Endothelial cell of umbilical vein (primary cell): ENCODE data around the gene ARMC3. TPM values are rescaled to one million over a fixed set of nuclear protein-coding genes. Genes with fewer than 3 reads are reported as not detected.

ENCODE experiments used
- BruUV-seq: library from RNA; stranded (reverse); fragments of 400-500 nt; replicated peaks from 2 replicates; lab custom pipeline; 2021; lab: Mats Ljungman, UMichigan
- CTCF ChIA-PET: fragments of 300-600, 350-600 bp; sonication (Branson Sonifier 250); formaldehyde crosslinking; loops from one replicate; lab custom pipeline; 2021; ENCODE audit warnings: antibody characterized with exemption, inconsistent platforms; lab: Charles Lee
- POLR2A ChIA-PET: fragments of 300-600, 350-600 bp; sonication (Branson Sonifier 250); formaldehyde crosslinking; loops from one replicate; lab custom pipeline; 2021; ENCODE audit warnings: antibody characterized with exemption, inconsistent platforms; lab: Charles Lee
- DNase-seq: peaks from one replicate; pipeline ENCODE4 v3.0.0-alpha.2; 2011; ENCODE audit warnings: low read depth, low spot score
- FAIRE-seq: peaks from 2 replicates; lab custom pipeline; 2011; peaks lifted over from hg19 to GRCh38; lab: Jason Lieb, UNC
- H2AFZ ChIP-seq: 2 replicates; pipeline ENCODE4 v1.6.0; 2012; ENCODE audit warnings: low read depth, low read length, control low read depth, inconsistent platforms
- H3K27ac ChIP-seq: 2 replicates; pipeline ENCODE4 v1.5.1; 2011; ENCODE audit warnings: low read depth, mild to moderate bottlenecking, control low read depth, low read length, moderate library complexity; ENCODE audit not compliant: insufficient read depth
- H3K27me3 ChIP-seq, 2 experiments: 2 replicates each; pipeline versions ENCODE4 v1.6.0 to v1.6.1; 2011; ENCODE audit warnings: low read length in 2 of 2, mixed read lengths in 1 of 2; ENCODE audit not compliant: control insufficient read depth in 2 of 2, insufficient read depth in 2 of 2
- H3K36me3 ChIP-seq, 2 experiments: 2 replicates in 1 of 2; 3 replicates in 1 of 2; pipeline ENCODE4 v1.5.1; 2011; ENCODE audit warnings: low read length in 2 of 2, mild to moderate bottlenecking in 1 of 2, moderate library complexity in 1 of 2; ENCODE audit not compliant: control insufficient read depth in 2 of 2, insufficient read depth in 2 of 2; ENCODE audit errors: extremely low read depth in 1 of 2
- H3K4me1 ChIP-seq: 3 replicates; pipeline ENCODE4 v1.5.1; 2011; ENCODE audit warnings: mild to moderate bottlenecking, low read length; ENCODE audit not compliant: control insufficient read depth, insufficient read depth; ENCODE audit errors: extremely low read depth
- H3K4me2 ChIP-seq: 2 replicates; pipeline ENCODE4 v1.6.1; 2011; ENCODE audit warnings: low read length, control low read depth, mixed read lengths; ENCODE audit not compliant: insufficient read depth
- H3K4me3 ChIP-seq, 3 experiments: fragments of 200-600 bp in 1 of 3; sonication (generic), shearing (Covaris generic) in 1 of 3; replicated peaks in 1 of 3; 2 replicates each; pipeline ENCODE4 v1.5.1; 2011 to 2016; ENCODE audit warnings: control low read depth in 3 of 3, low read length in 3 of 3, mild to moderate bottlenecking in 2 of 3, inconsistent platforms in 1 of 3, low read depth in 1 of 3, moderate library complexity in 1 of 3; ENCODE audit not compliant: insufficient read depth in 1 of 3
- H3K79me2 ChIP-seq: 2 replicates; pipeline ENCODE4 v1.6.0; 2012; ENCODE audit warnings: low read length, inconsistent platforms; ENCODE audit not compliant: control insufficient read depth, insufficient read depth
- H3K9ac ChIP-seq: replicated peaks from 2 replicates; pipeline ENCODE3; 2011; ENCODE audit warnings: low read length, control low read depth; ENCODE audit not compliant: insufficient read depth; ENCODE audit errors: extremely low read depth
- H3K9me1 ChIP-seq: replicated peaks from 3 replicates; pipeline ENCODE4 v1.6.0; 2011; ENCODE audit warnings: mild to moderate bottlenecking, low read length; ENCODE audit not compliant: control insufficient read depth, insufficient read depth; ENCODE audit errors: extremely low read depth
- H3K9me3 ChIP-seq: replicated peaks from 2 replicates; pipeline ENCODE4 v1.5.1; 2012; ENCODE audit warnings: low read length, inconsistent platforms; ENCODE audit not compliant: control insufficient read depth, insufficient read depth
- H4K20me1 ChIP-seq: replicated peaks from 2 replicates; pipeline ENCODE3; 2011; ENCODE audit warnings: mild to moderate bottlenecking, low read length; ENCODE audit not compliant: control insufficient read depth, insufficient read depth; ENCODE audit errors: extremely low read depth
- EZH2 ChIP-seq: IDR thresholded peaks from 2 replicates; pipeline ENCODE4 v1.6.1; 2012; ENCODE audit warnings: borderline replicate concordance, low read depth, mild to moderate bottlenecking, moderate library complexity, low read length, inconsistent platforms; ENCODE audit not compliant: severe bottlenecking
- FOS ChIP-seq: IDR thresholded peaks from 2 replicates; pipeline ENCODE4 v1.6.1; 2011; ENCODE audit warnings: mild to moderate bottlenecking, low read length, moderate library complexity, borderline replicate concordance; ENCODE audit not compliant: insufficient read depth
- GATA2 ChIP-seq: IDR thresholded peaks from 2 replicates; pipeline ENCODE4 v1.7.0; 2011; ENCODE audit warnings: low read depth, mild to moderate bottlenecking, moderate library complexity, mixed read lengths, low read length; ENCODE audit not compliant: insufficient read length, insufficient read depth
- JUN ChIP-seq: IDR thresholded peaks from 2 replicates; pipeline ENCODE4 v1.6.1; 2011; ENCODE audit warnings: borderline replicate concordance, low read depth; ENCODE audit not compliant: insufficient read length, insufficient read depth
- MYC ChIP-seq: IDR thresholded peaks from one replicate; pipeline ENCODE4 v1.6.1; 2011; ENCODE audit warnings: mild to moderate bottlenecking, low read depth, low read length
- POLR2A ChIP-seq: IDR thresholded peaks from 2 replicates; pipeline ENCODE4 v1.6.1; 2012; ENCODE audit warnings: low read depth, mild to moderate bottlenecking, control low read depth, low read length
- dilution Hi-C: fragments of 300-500 bp; cut with MboI; formaldehyde crosslinking; loops from one replicate; pipeline ENCODE4 v1.15.0; 2019; ENCODE audit warnings: low sequenced_read_pairs; ENCODE audit not compliant: extremely low pct_ligation_motif_present
- intact Hi-C: fragments of 100-400 bp; cut with micrococcal nuclease; formaldehyde crosslinking; loops from one replicate; pipeline ENCODE4 v1.10.0; 2022
- polyA plus RNA-seq, 4 experiments: library from polyadenylated mRNA; depleted of rRNA in 3 of 4; stranded (reverse) in 3 of 4; unstranded in 1 of 4; fragments of >200 nt; gene quantifications; 2 replicates each; pipeline versions ENCODE4 v1.2.1 to v1.2.3, GENCODE V29; 2011 to 2012; ENCODE audit warnings: missing spikeins in 1 of 4
- total RNA-seq: library from RNA; stranded (reverse); gene quantifications from 2 replicates; pipeline ENCODE4 v1.2.3, GENCODE V29; 2021
- TF ChIP-seq, protein P1 (sequence below): IDR thresholded peaks from 2 replicates; pipeline ENCODE4 v1.6.1; 2011; ENCODE audit not compliant: insufficient read depth, insufficient read length
- TF ChIP-seq, protein P2 (sequence below), 2 donors: IDR thresholded peaks; 1 replicate in 1 of 2; 2 replicates in 1 of 2; pipeline ENCODE4 v1.5.1; 2011; ENCODE audit warnings: low read length in 2 of 2, mild to moderate bottlenecking in 2 of 2, moderate library complexity in 2 of 2, control low read depth in 1 of 2, inconsistent platforms in 1 of 2, low read depth in 1 of 2; ENCODE audit not compliant: insufficient read depth in 1 of 2; ENCODE audit errors: extremely low read depth in 1 of 2

The ARMC3 gene
- total and polyA plus RNA-seq, 2 donors (not counting 3 experiments of a cell fraction or from before 2014, with no cell fraction given), result not detected

DNA sequence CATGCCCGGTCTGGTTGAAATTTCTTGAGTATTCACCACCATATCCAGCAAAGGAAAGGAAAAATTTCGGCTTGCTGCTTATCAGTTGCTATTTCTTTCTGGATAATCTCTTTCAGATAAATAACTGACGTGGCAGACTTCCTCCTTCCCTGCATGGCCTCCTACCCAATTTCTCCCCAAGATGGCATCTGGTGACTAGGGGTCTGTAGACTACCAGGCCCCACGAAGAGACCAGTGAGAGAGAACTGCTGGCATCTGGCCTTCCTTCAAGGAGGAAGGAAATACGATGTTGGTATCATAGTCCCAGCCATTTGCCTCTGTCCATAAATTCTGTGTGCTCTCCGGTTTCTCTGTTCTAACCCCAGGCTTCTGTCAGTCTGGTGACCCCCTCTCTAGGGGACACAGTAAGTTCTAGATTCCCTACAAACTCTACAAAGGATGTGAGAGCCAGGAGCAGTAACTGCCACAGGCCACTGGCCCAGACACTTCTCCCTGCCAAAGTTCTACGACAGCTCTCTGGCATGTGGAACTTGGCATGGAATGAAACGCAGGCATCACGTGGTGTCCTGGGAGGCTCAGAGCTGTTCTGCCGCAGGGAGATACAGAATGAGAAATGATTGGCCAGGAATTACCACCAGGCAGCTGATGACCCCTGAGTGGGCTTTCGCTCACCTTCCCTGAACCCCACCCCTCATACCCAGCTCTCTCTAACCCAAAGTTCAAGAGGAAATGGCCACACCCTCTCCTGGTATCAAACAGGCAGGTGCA is 137.5 kb downstream of the ARMC3 start:
- ChIA-PET POLR2A (no interaction called here), CTCF (interaction anchor here (1.2 to 1.6 kb wide), 2 partner anchors 491 to 1071 kb away, joined by 3 read pairs; no protein-coding TSS in a partner anchor)
- TF ChIP-seq POLR2A (no peak), GATA2 (no peak), JUN (no peak), EZH2 (no peak), FOS (no peak), MYC (no peak)
- TF ChIP-seq, protein P1, sequence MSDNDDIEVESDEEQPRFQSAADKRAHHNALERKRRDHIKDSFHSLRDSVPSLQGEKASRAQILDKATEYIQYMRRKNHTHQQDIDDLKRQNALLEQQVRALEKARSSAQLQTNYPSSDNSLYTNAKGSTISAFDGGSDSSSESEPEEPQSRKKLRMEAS, result no peak
- TF ChIP-seq, protein P2, sequence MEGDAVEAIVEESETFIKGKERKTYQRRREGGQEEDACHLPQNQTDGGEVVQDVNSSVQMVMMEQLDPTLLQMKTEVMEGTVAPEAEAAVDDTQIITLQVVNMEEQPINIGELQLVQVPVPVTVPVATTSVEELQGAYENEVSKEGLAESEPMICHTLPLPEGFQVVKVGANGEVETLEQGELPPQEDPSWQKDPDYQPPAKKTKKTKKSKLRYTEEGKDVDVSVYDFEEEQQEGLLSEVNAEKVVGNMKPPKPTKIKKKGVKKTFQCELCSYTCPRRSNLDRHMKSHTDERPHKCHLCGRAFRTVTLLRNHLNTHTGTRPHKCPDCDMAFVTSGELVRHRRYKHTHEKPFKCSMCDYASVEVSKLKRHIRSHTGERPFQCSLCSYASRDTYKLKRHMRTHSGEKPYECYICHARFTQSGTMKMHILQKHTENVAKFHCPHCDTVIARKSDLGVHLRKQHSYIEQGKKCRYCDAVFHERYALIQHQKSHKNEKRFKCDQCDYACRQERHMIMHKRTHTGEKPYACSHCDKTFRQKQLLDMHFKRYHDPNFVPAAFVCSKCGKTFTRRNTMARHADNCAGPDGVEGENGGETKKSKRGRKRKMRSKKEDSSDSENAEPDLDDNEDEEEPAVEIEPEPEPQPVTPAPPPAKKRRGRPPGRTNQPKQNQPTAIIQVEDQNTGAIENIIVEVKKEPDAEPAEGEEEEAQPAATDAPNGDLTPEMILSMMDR (IDR thresholded peaks at IDR 0.05; ENCODE audit: extremely low read depth in 1 of 2, insufficient read depth in 1 of 2, low read depth in 1 of 2, low read length in 2 of 2), result no peak
- no peak overlapping the region for H3K27ac ChIP-seq
- no peaks in the 10 kb centered on the region for H4K20me1 ChIP-seq
- no peak overlapping the region for H3K4me3 ChIP-seq
- FAIRE-seq (no peak), DNase-seq (peak; percentile 6)
- no peaks in the 10 kb centered on the region for H3K79me2 ChIP-seq
- no peak overlapping the region for H3K9ac ChIP-seq
- BruUV-seq, result no TSS peak
- H3K27me3 ChIP-seq, result no peaks in the 10 kb centered on the region
- H3K4me1 ChIP-seq, result no peaks in the 10 kb centered on the region
- no peaks in the 10 kb centered on the region for H3K9me1 ChIP-seq
- H3K9me3 ChIP-seq, result no peaks in the 10 kb centered on the region
- H3K36me3 ChIP-seq, result no peaks in the 10 kb centered on the region
- intact Hi-C loops (loop anchor here (5.0 kb wide), 2 partner anchors 493 to 1073 kb away; no protein-coding TSS in a partner anchor), dilution Hi-C loops (no loop called here)
- H3K4me2 ChIP-seq, result no peak overlapping the region
- H2AFZ ChIP-seq, result no peak overlapping the region
